GM23338 (cell line): Measurements from ENCODE around the gene ADAD2. TPM values are rescaled to one million over a fixed set of nuclear protein-coding genes. Genes with fewer than 3 reads are reported as not detected.

Experiments used
- ATAC-seq: fragments of 200-7000 bp; cut with Tn5 transposase; 3 replicates; pipeline ENCODE4 v1.9.1; 2020
- DNase-seq: peaks from one replicate; pipeline ENCODE4 v3.0.0-alpha.2; 2015; ENCODE audit warnings: low spot score
- H2AFZ ChIP-seq: fragments of 200-600 bp; sonication (generic); 2 replicates; pipeline ENCODE4 v1.8.0; 2016; ENCODE audit warnings: antibody characterized with exemption, mild to moderate bottlenecking, moderate library complexity
- H3F3A ChIP-seq: fragments of 200-600 bp; sonication (generic); replicated peaks from 2 replicates; pipeline ENCODE4 v1.8.0; 2017; ENCODE audit warnings: antibody characterized with exemption, mixed run types, low read depth
- H3K27ac ChIP-seq: fragments of 200-600 bp; sonication (generic); 2 replicates; pipeline ENCODE4 v1.6.1; 2016; ENCODE audit warnings: low read depth
- H3K27me3 ChIP-seq: fragments of 200-600 bp; sonication (generic); 2 replicates; pipeline ENCODE4 v1.8.0; 2016; ENCODE audit warnings: mild to moderate bottlenecking, mixed run types, moderate library complexity; ENCODE audit not compliant: insufficient read depth
- H3K36me3 ChIP-seq: fragments of 200-600 bp; sonication (generic); 2 replicates; pipeline ENCODE4 v1.8.0; 2016; ENCODE audit warnings: mild to moderate bottlenecking; ENCODE audit not compliant: insufficient read depth
- H3K4me1 ChIP-seq: fragments of 200-600 bp; sonication (generic); 2 replicates; pipeline ENCODE4 v1.8.0; 2016; ENCODE audit warnings: mild to moderate bottlenecking, moderate library complexity; ENCODE audit not compliant: insufficient read depth
- H3K4me2 ChIP-seq: fragments of 200-600 bp; sonication (generic); 2 replicates; pipeline ENCODE4 v1.7.1; 2017; ENCODE audit warnings: mixed run types
- H3K4me3 ChIP-seq: fragments of 200-600 bp; sonication (generic); 2 replicates; pipeline ENCODE4 v1.6.1; 2016; ENCODE audit warnings: mixed run types
- H3K79me2 ChIP-seq: fragments of 200-600 bp; sonication (generic); replicated peaks from 2 replicates; pipeline ENCODE4 v1.8.0; 2017; ENCODE audit warnings: mild to moderate bottlenecking; ENCODE audit not compliant: insufficient read depth
- H3K9me2 ChIP-seq: fragments of 200-600 bp; sonication (generic); 2 replicates; pipeline ENCODE4 v1.8.0; 2017; ENCODE audit not compliant: insufficient read depth
- H4K20me1 ChIP-seq: fragments of 200-600 bp; sonication (generic); replicated peaks from 2 replicates; pipeline ENCODE4 v1.8.0; 2017; ENCODE audit warnings: mild to moderate bottlenecking; ENCODE audit not compliant: insufficient read depth
- H3K27ac Mint-ChIP-seq: 2 replicates; pipeline ENCODE4 v1.8.0; 2020; ENCODE audit warnings: inconsistent platforms, mild to moderate bottlenecking, moderate library complexity, mixed read lengths
- H3K27me3 Mint-ChIP-seq: 3 replicates; pipeline ENCODE4 v1.8.0; 2022; ENCODE audit warnings: low read depth, mild to moderate bottlenecking, moderate library complexity, mixed read lengths, inconsistent platforms; ENCODE audit not compliant: insufficient read depth, poor library complexity
- H3K36me3 Mint-ChIP-seq: 3 replicates; pipeline ENCODE4 v1.8.0; 2021; ENCODE audit warnings: low read depth, mild to moderate bottlenecking, inconsistent platforms, moderate library complexity, mixed read lengths
- H3K4me1 Mint-ChIP-seq: 3 replicates; pipeline ENCODE4 v1.8.0; 2020; ENCODE audit warnings: mild to moderate bottlenecking, inconsistent platforms, mixed read lengths
- H3K4me3 Mint-ChIP-seq: 3 replicates; pipeline ENCODE4 v1.8.0; 2021; ENCODE audit warnings: moderate library complexity, mild to moderate bottlenecking, inconsistent platforms, mixed read lengths
- H3K9me3 Mint-ChIP-seq: 3 replicates; pipeline ENCODE4 v1.8.0; 2020; ENCODE audit warnings: moderate library complexity, mild to moderate bottlenecking, inconsistent platforms, mixed read lengths
- CREB1 ChIP-seq: fragments of 250-450 bp; sonication (Bioruptor Pico); IDR thresholded peaks from 2 replicates; pipeline ENCODE4 v1.5.0; 2020; ENCODE audit warnings: low read depth, mild to moderate bottlenecking, moderate library complexity
- EZH2 ChIP-seq: fragments of 200-600 bp; sonication (generic); IDR thresholded peaks from one replicate; pipeline ENCODE4 v1.8.0; 2017; ENCODE audit warnings: antibody characterized with exemption, mild to moderate bottlenecking, low read depth; ENCODE audit not compliant: unreplicated experiment
- EZH2phosphoT487 ChIP-seq: fragments of 200-600 bp; sonication (generic); IDR thresholded peaks from one replicate; pipeline ENCODE4 v1.8.1; 2018; ENCODE audit warnings: antibody characterized with exemption; ENCODE audit not compliant: unreplicated experiment
- JUNB ChIP-seq: IDR thresholded peaks from one replicate; pipeline ENCODE4 v1.6.1; 2016; ENCODE audit warnings: antibody characterized with exemption; ENCODE audit not compliant: unreplicated experiment
- NANOG ChIP-seq: IDR thresholded peaks from 2 replicates; pipeline ENCODE4 v1.6.1; 2016; ENCODE audit warnings: antibody characterized with exemption, borderline replicate concordance
- POLR2AphosphoS5 ChIP-seq: IDR thresholded peaks from 2 replicates; pipeline ENCODE4 v1.6.1; 2016; ENCODE audit warnings: antibody characterized with exemption, low read depth
- STAT1 ChIP-seq: IDR thresholded peaks from one replicate; pipeline ENCODE4 v1.6.1; 2016; ENCODE audit warnings: antibody characterized with exemption; ENCODE audit not compliant: unreplicated experiment
- ZNF114 ChIP-seq: fragments of 250-450 bp; sonication (Bioruptor Pico); IDR thresholded peaks from 2 replicates; pipeline ENCODE4 v1.5.0; 2020; ENCODE audit warnings: mild to moderate bottlenecking, moderate library complexity
- ZNF331 ChIP-seq: fragments of 250-450 bp; sonication (Bioruptor Pico); IDR thresholded peaks from 2 replicates; pipeline ENCODE4 v1.5.0; 2020; ENCODE audit warnings: low read depth, mild to moderate bottlenecking, moderate library complexity
- polyA plus RNA-seq: library from polyadenylated mRNA; unstranded; fragments of >200 nt; fragmentation: Nextera tagmentation; extraction: Ambion mirVana; gene quantifications from 2 replicates; pipeline ENCODE4 v1.2.1, GENCODE V29; 2016
- total RNA-seq: library from RNA; depleted of rRNA; stranded (reverse); fragments of >200 nt; shearing (Covaris generic); gene quantifications from 2 replicates; pipeline ENCODE4 v1.2.3, GENCODE V29; 2014
- TF ChIP-seq, protein P1 (sequence below): IDR thresholded peaks from one replicate; pipeline ENCODE4 v1.6.1; 2018; ENCODE audit warnings: antibody characterized with exemption; ENCODE audit not compliant: unreplicated experiment
- TF ChIP-seq, protein P2 (sequence below), 2 experiments: fragments of 200-600 bp in 1 of 2; sonication (generic) in 1 of 2; conservative IDR thresholded peaks; 2 replicates each; pipeline versions ENCODE4 v1.5.1 to v1.6.1; 2016 to 2017; ENCODE audit warnings: antibody characterized with exemption in 2 of 2, low read depth in 2 of 2, mild to moderate bottlenecking in 2 of 2, moderate library complexity in 1 of 2
- TF ChIP-seq, protein P3 (sequence below): fragments of 250-450 bp; sonication (Bioruptor Pico); IDR thresholded peaks from 2 replicates; pipeline ENCODE4 v1.5.0; 2020; ENCODE audit warnings: mild to moderate bottlenecking, moderate library complexity
- TF ChIP-seq, protein P4 (sequence below): IDR thresholded peaks from 2 replicates; pipeline ENCODE4 v1.6.1; 2016; ENCODE audit warnings: antibody characterized with exemption

The ADAD2 gene
- total and polyA plus RNA-seq, 2 experiments from 2014 or later, result 1.6 to 4.5 TPM

DNA sequence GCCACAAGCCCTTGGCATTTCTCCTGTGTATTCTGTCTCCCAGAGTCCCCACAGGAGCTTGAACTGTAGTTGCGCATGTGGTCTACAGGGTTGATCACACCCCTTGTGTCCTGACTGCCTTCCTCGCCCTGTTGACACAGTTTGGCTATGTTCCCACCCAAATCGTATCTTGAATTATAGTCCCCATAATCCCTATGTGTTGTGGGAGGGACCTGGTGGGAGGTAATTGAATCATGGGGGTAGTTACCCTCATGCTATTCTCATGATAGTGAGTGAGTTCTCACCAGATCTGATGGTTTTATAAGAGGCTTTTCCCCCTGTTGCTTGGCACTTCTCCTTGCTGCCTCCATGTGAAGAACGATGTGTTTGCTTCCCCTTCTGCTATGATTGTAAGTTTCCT lies 21.2 kb downstream of the ADAD2 start:
- TF ChIP-seq ZNF331 (CRISPR knock-in tag) (no peak), CREB1 (CRISPR knock-in tag) (no peak), EZH2phosphoT487 (no peak), STAT1 (no peak), ZNF114 (CRISPR knock-in tag) (no peak), JUNB (no peak), POLR2AphosphoS5 (no peak), EZH2 (no peak), NANOG (no peak)
- TF ChIP-seq, protein P1, sequence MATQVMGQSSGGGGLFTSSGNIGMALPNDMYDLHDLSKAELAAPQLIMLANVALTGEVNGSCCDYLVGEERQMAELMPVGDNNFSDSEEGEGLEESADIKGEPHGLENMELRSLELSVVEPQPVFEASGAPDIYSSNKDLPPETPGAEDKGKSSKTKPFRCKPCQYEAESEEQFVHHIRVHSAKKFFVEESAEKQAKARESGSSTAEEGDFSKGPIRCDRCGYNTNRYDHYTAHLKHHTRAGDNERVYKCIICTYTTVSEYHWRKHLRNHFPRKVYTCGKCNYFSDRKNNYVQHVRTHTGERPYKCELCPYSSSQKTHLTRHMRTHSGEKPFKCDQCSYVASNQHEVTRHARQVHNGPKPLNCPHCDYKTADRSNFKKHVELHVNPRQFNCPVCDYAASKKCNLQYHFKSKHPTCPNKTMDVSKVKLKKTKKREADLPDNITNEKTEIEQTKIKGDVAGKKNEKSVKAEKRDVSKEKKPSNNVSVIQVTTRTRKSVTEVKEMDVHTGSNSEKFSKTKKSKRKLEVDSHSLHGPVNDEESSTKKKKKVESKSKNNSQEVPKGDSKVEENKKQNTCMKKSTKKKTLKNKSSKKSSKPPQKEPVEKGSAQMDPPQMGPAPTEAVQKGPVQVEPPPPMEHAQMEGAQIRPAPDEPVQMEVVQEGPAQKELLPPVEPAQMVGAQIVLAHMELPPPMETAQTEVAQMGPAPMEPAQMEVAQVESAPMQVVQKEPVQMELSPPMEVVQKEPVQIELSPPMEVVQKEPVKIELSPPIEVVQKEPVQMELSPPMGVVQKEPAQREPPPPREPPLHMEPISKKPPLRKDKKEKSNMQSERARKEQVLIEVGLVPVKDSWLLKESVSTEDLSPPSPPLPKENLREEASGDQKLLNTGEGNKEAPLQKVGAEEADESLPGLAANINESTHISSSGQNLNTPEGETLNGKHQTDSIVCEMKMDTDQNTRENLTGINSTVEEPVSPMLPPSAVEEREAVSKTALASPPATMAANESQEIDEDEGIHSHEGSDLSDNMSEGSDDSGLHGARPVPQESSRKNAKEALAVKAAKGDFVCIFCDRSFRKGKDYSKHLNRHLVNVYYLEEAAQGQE, result no peak
- TF ChIP-seq, protein P2, sequence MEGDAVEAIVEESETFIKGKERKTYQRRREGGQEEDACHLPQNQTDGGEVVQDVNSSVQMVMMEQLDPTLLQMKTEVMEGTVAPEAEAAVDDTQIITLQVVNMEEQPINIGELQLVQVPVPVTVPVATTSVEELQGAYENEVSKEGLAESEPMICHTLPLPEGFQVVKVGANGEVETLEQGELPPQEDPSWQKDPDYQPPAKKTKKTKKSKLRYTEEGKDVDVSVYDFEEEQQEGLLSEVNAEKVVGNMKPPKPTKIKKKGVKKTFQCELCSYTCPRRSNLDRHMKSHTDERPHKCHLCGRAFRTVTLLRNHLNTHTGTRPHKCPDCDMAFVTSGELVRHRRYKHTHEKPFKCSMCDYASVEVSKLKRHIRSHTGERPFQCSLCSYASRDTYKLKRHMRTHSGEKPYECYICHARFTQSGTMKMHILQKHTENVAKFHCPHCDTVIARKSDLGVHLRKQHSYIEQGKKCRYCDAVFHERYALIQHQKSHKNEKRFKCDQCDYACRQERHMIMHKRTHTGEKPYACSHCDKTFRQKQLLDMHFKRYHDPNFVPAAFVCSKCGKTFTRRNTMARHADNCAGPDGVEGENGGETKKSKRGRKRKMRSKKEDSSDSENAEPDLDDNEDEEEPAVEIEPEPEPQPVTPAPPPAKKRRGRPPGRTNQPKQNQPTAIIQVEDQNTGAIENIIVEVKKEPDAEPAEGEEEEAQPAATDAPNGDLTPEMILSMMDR (conservative IDR thresholded peaks at IDR 0.05; ENCODE audit: low read depth in 2 of 2), result no peak
- TF ChIP-seq, protein P3, sequence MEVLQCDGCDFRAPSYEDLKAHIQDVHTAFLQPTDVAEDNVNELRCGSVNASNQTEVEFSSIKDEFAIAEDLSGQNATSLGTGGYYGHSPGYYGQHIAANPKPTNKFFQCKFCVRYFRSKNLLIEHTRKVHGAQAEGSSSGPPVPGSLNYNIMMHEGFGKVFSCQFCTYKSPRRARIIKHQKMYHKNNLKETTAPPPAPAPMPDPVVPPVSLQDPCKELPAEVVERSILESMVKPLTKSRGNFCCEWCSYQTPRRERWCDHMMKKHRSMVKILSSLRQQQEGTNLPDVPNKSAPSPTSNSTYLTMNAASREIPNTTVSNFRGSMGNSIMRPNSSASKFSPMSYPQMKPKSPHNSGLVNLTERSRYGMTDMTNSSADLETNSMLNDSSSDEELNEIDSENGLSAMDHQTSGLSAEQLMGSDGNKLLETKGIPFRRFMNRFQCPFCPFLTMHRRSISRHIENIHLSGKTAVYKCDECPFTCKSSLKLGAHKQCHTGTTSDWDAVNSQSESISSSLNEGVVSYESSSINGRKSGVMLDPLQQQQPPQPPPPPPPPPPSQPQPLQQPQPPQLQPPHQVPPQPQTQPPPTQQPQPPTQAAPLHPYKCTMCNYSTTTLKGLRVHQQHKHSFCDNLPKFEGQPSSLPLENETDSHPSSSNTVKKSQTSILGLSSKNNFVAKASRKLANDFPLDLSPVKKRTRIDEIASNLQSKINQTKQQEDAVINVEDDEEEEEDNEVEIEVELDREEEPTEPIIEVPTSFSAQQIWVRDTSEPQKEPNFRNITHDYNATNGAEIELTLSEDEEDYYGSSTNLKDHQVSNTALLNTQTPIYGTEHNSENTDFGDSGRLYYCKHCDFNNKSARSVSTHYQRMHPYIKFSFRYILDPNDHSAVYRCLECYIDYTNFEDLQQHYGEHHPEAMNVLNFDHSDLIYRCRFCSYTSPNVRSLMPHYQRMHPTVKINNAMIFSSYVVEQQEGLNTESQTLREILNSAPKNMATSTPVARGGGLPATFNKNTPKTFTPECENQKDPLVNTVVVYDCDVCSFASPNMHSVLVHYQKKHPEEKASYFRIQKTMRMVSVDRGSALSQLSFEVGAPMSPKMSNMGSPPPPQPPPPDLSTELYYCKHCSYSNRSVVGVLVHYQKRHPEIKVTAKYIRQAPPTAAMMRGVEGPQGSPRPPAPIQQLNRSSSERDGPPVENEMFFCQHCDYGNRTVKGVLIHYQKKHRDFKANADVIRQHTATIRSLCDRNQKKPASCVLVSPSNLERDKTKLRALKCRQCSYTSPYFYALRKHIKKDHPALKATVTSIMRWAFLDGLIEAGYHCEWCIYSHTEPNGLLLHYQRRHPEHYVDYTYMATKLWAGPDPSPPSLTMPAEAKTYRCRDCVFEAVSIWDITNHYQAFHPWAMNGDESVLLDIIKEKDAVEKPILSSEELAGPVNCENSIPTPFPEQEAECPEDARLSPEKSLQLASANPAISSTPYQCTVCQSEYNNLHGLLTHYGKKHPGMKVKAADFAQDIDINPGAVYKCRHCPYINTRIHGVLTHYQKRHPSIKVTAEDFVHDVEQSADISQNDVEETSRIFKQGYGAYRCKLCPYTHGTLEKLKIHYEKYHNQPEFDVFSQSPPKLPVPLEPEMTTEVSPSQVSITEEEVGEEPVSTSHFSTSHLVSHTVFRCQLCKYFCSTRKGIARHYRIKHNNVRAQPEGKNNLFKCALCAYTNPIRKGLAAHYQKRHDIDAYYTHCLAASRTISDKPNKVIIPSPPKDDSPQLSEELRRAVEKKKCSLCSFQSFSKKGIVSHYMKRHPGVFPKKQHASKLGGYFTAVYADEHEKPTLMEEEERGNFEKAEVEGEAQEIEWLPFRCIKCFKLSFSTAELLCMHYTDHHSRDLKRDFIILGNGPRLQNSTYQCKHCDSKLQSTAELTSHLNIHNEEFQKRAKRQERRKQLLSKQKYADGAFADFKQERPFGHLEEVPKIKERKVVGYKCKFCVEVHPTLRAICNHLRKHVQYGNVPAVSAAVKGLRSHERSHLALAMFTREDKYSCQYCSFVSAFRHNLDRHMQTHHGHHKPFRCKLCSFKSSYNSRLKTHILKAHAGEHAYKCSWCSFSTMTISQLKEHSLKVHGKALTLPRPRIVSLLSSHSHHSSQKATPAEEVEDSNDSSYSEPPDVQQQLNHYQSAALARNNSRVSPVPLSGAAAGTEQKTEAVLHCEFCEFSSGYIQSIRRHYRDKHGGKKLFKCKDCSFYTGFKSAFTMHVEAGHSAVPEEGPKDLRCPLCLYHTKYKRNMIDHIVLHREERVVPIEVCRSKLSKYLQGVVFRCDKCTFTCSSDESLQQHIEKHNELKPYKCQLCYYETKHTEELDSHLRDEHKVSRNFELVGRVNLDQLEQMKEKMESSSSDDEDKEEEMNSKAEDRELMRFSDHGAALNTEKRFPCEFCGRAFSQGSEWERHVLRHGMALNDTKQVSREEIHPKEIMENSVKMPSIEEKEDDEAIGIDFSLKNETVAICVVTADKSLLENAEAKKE (CRISPR knock-in tag), result no peak
- TF ChIP-seq, protein P4, sequence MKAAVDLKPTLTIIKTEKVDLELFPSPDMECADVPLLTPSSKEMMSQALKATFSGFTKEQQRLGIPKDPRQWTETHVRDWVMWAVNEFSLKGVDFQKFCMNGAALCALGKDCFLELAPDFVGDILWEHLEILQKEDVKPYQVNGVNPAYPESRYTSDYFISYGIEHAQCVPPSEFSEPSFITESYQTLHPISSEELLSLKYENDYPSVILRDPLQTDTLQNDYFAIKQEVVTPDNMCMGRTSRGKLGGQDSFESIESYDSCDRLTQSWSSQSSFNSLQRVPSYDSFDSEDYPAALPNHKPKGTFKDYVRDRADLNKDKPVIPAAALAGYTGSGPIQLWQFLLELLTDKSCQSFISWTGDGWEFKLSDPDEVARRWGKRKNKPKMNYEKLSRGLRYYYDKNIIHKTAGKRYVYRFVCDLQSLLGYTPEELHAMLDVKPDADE, result no peak

More for the DNA sequence above, 21.2 kb downstream of the ADAD2 start:
- 0 out of 2 replicates have a peak, but pooled peaks cover 3% of the 10 kb centered on the region for H4K20me1 ChIP-seq
- no peak overlapping the region for H3K4me3 ChIP-seq
- 0 out of 2 replicates have a peak, but pooled peaks cover 3% of the 10 kb centered on the region for H3K9me2 ChIP-seq
- H3K79me2 ChIP-seq, result no peaks in the 10 kb centered on the region
- H3K4me3 Mint-ChIP-seq, result no peak overlapping the region
- no peaks in the 10 kb centered on the region for H3K36me3 Mint-ChIP-seq
- H3K27ac ChIP-seq, result no peak overlapping the region
- ATAC-seq (no peak), DNase-seq (no peak)
- H3F3A ChIP-seq, result no peaks in the 10 kb centered on the region
- H3K4me2 ChIP-seq, result no peak overlapping the region
- H3K9me3 Mint-ChIP-seq, result no peaks in the 10 kb centered on the region
- peaks cover 6% of the 10 kb centered on the region for H3K4me1 Mint-ChIP-seq
- peaks cover 9% of the 10 kb centered on the region for H3K27me3 Mint-ChIP-seq
- H3K27me3 ChIP-seq, result no peaks in the 10 kb centered on the region
- H3K36me3 ChIP-seq, result no peaks in the 10 kb centered on the region
- no peaks in the 10 kb centered on the region for H3K4me1 ChIP-seq
- no peak overlapping the region for H3K27ac Mint-ChIP-seq
- no peak overlapping the region for H2AFZ ChIP-seq
